ENCODE results near the gene ABCA3. TPM values are rescaled to one million over a fixed set of nuclear protein-coding genes. Genes with fewer than 3 reads are reported as not detected.

ABCA3 gene
- total and polyA plus RNA-seq, 2 of the 8 experiments (the other 6 are each of a cell fraction or from before 2014, with no cell fraction given), result 5.7 to 7.9 TPM

DNA sequence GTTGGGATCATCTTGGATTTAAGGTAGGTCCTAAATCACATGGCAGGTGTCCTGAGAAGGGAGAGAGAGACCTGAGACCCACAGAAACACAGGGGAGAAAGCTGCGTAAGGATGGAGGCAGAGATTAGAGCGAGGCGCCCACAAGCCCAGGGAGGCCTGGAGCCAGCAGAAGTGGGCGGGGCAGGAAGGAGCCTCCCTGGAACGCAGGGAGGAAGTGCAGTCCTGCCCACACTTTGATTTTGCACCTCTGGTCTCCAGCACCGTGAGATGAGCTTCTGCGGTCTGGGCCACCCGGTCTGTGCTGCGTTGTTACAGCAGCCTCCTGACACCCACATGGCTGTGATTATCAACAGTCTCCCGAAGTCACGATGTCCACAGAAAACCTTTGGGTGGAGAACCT is 97.9 kb downstream of the ABCA3 start:
- Histone ChIP-seq H3K4me2 (ENCODE audit: insufficient read depth in 1 of 2, low read depth in 2 of 2, low read length in 2 of 2) (no peak overlapping the region), H2BK15ac (ENCODE audit: low read length) (no peak overlapping the region), H3K4ac (replicated peaks; ENCODE audit: insufficient read length, low read depth, low read length) (no peak overlapping the region), H3K79me1 (ENCODE audit: low read depth, low read length) (no peaks in the 10 kb centered on the region; the same call in 1 of the 2 replicates), H4K20me1 (replicated peaks in 1 of 2; ENCODE audit: control insufficient read depth in 1 of 2, insufficient read depth in 2 of 2, low read length in 2 of 2) (peaks cover 4 to 20% of the 10 kb centered on the region in 2 experiments), H4K5ac (ENCODE audit: insufficient read length, low read depth, low read length) (no peak overlapping the region), H2AFZ (ENCODE audit: low read length) (no peak overlapping the region), H2BK20ac (ENCODE audit: low read length) (no peak overlapping the region), H3K9me3 (ENCODE audit: insufficient read depth in 2 of 2, low read depth in 1 of 2, low read length in 1 of 2) (no peaks in the 10 kb centered on the region), H2BK5ac (ENCODE audit: low read depth, low read length) (no peak overlapping the region), H3K56ac (replicated peaks; ENCODE audit: insufficient read length, low read depth, low read length) (no peak overlapping the region), H4K91ac (replicated peaks; ENCODE audit: insufficient read length, low read length) (no peak overlapping the region), H3K23ac (ENCODE audit: insufficient read length) (no peak overlapping the region), H3K18ac (ENCODE audit: extremely low read depth, low read length) (no peak overlapping the region), H3K27me3 (replicated peaks in 1 of 4; ENCODE audit: control insufficient read depth in 3 of 4, extremely low read depth in 1 of 4, insufficient read depth in 3 of 4, low read length in 3 of 4) (peaks cover 0 to 7% (median 5%) of the 10 kb centered on the region in 4 experiments; a peak in 4 of 7 replicates), H3K4me1 (replicated peaks in 1 of 4; ENCODE audit: control insufficient read depth in 3 of 4, insufficient read depth in 4 of 4, low read length in 3 of 4) (peaks cover 0 to 9% (median 5%) of the 10 kb centered on the region in 4 experiments; a peak in 4 of 7 replicates), H2AK5ac (ENCODE audit: low read depth, low read length) (no peak overlapping the region), H3K79me2 (ENCODE audit: control insufficient read depth in 1 of 2, insufficient read depth in 2 of 2, low read length in 2 of 2) (no peaks in the 10 kb centered on the region), H4K8ac (ENCODE audit: extremely low read depth, insufficient read depth, low read length) (no peak overlapping the region), H3K9ac (replicated peaks in 1 of 4; ENCODE audit: extremely low read depth in 1 of 4, low read depth in 3 of 4, low read length in 3 of 4) (no peak overlapping the region), H3K23me2 (ENCODE audit: low read depth, low read length) (peaks cover 4% of the 10 kb centered on the region; the same call in 1 of the 2 replicates), H3K36me3 (ENCODE audit: control insufficient read depth in 2 of 4, insufficient read depth in 4 of 4, low read length in 3 of 4) (peaks cover 18 to 41% (median 32%) of the 10 kb centered on the region in 4 experiments), H2BK12ac (ENCODE audit: low read depth, low read length) (no peak overlapping the region), H2BK120ac (replicated peaks; ENCODE audit: low read depth, low read length) (no peak overlapping the region), H3K4me3 (ENCODE audit: extremely low read depth in 1 of 4, insufficient read depth in 2 of 4, low read depth in 3 of 4, low read length in 4 of 4) (no peak overlapping the region), H3K27ac (ENCODE audit: low read depth, low read length) (no peak overlapping the region), H3K14ac (ENCODE audit: insufficient read length) (no peak overlapping the region)
- FAIRE-seq, result no peak
- ChIA-PET CTCF (ENCODE audit: partially characterized antibody) (interaction anchor here (0.5 to 1.8 kb wide), 3 partner anchors 10 to 198 kb away, joined by 3 to 10 read pairs (median 3); no protein-coding TSS in a partner anchor), POLR2A (ENCODE audit: partially characterized antibody) (interaction anchor here (0.6 to 8.6 kb wide), 7 partner anchors 11 to 161 kb away, joined by 3 to 181 read pairs (median 3); partner anchors contain the start of genes ECI1 and TRAF7)
- 94% methylated on average over 11 of the region's 11 CpGs; no CpG with 5 or more reads in 1 of the 2 experiments for WGBS, 2 experiments (ENCODE audit: extremely low coverage in 1 of 2, insufficient coverage in 1 of 2, insufficient read length in 1 of 2, insufficient replicate concordance in 2 of 2, low coverage in 1 of 2, low lambda C conversion rate in 2 of 2, missing lambda C conversion rate in 1 of 2)
- DNase-seq (ENCODE audit: low read depth in 1 of 2, low spot score in 2 of 2), result no peak
- TF ChIP-seq BCL11A (IDR thresholded peaks at IDR 0.05; ENCODE audit: low read depth in 2 of 2, low read length in 2 of 2) (no peak), CTBP2 (IDR thresholded peaks at IDR 0.05; ENCODE audit: borderline replicate concordance, insufficient read depth, insufficient read length, low read length) (no peak), TAF7 (optimal IDR thresholded peaks at IDR 0.05; ENCODE audit: borderline replicate concordance, low read depth, low read length) (no peak), HDAC6 (IDR thresholded peaks at IDR 0.05; ENCODE audit: low read depth, low read length) (no peak), GTF2F1 (IDR thresholded peaks at IDR 0.05; ENCODE audit: borderline replicate concordance, low read depth, low read length) (no peak), YY1 (IDR thresholded peaks at IDR 0.05; ENCODE audit: low read depth, low read length) (no peak), ATF2 (IDR thresholded peaks at IDR 0.05; ENCODE audit: low read length) (no peak), CREB1 (IDR thresholded peaks at IDR 0.05) (no peak), E2F6 (IDR thresholded peaks at IDR 0.05) (no peak), TBP (IDR thresholded peaks at IDR 0.05; ENCODE audit: low read depth, low read length) (no peak), TEAD4 (IDR thresholded peaks at IDR 0.05; ENCODE audit: low read depth, low read length) (no peak), ZNF274 (IDR thresholded peaks at IDR 0.05; ENCODE audit: borderline replicate concordance, extremely low read depth, low read length) (no peak)

Measured in H1 (cell line).